Activated CD4-positive, alpha-beta T cell treated with anti-CD3 and anti-CD28 coated beads for 36 hours (primary cell): ENCODE results near the gene EGR4. TPM values are rescaled to one million over a fixed set of nuclear protein-coding genes. Genes with fewer than 3 reads are reported as not detected.

ENCODE experiments used
- ATAC-seq: fragments of 200-7000 bp; cut with Tn5 transposase; one replicate; pipeline ENCODE4 v1.10.0; 2021; ENCODE audit warnings: mild to moderate bottlenecking, moderate library complexity
- CTCF ChIA-PET: fragments of 350-600 bp; sonication (Branson Sonifier 250); formaldehyde crosslinking; loops from one replicate; lab custom pipeline; 2021; ENCODE audit warnings: antibody characterized with exemption; lab: Charles Lee
- POLR2A ChIA-PET: fragments of 350-600 bp; sonication (Branson Sonifier 250); formaldehyde crosslinking; loops from one replicate; lab custom pipeline; 2021; ENCODE audit warnings: antibody characterized with exemption, inconsistent platforms; lab: Charles Lee
- DNase-seq: peaks from one replicate; pipeline ENCODE4 v3.0.0-alpha.2; 2020
- H3K27ac Mint-ChIP-seq: one replicate; pipeline ENCODE4 v1.8.0; 2021; ENCODE audit warnings: mixed read lengths
- H3K27me3 Mint-ChIP-seq: one replicate; pipeline ENCODE4 v1.8.0; 2021; ENCODE audit warnings: mixed read lengths
- H3K36me3 Mint-ChIP-seq: one replicate; pipeline ENCODE4 v1.8.0; 2021; ENCODE audit warnings: low read depth, mixed read lengths
- H3K4me1 Mint-ChIP-seq: one replicate; pipeline ENCODE4 v1.8.0; 2021; ENCODE audit warnings: mixed read lengths
- H3K4me3 Mint-ChIP-seq: one replicate; pipeline ENCODE4 v1.8.0; 2021; ENCODE audit warnings: mild to moderate bottlenecking, moderate library complexity, mixed read lengths
- H3K9me3 Mint-ChIP-seq: one replicate; pipeline ENCODE4 v1.8.0; 2021; ENCODE audit warnings: low read depth, mixed read lengths
- intact Hi-C, 2 experiments: fragments of 100-400 bp; cut with DNase I in 1 of 2; cut with micrococcal nuclease in 1 of 2; formaldehyde crosslinking; loops; one replicate each; pipeline versions ENCODE4 v1.14.2 to v1.15.1; 2022 to 2024; cut with DNase I, micrococcal nuclease
- total RNA-seq, 2 experiments: library from RNA; stranded (reverse); gene quantifications; one replicate each; pipeline ENCODE4 v1.2.3, GENCODE V29; 2021

EGR4 gene
- total RNA-seq, 2 experiments from 2014 or later, result 0.18 to 0.41 TPM

DNA sequence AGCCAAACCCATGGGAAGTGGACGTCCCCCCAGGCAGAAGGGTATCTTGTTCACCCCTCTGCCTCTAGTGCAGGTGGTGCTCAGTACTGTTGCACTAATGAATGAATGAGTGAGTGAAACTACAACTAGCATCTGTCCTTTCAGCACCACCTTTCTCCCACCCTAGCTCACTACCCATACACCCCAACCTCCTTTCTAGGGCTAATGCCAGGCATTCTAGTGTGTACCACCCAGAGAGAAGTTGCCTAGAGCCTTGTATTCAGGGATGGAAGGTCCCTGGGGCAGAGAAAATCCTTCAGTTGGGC, 36.8 kb downstream of the EGR4 start:
- ChIA-PET CTCF (interaction anchor here (0.5 to 1.0 kb wide), 2 partner anchors 12 to 263 kb away, joined by 3 read pairs; no protein-coding TSS in a partner anchor), POLR2A (interaction anchor here (0.7 kb wide), 1 partner anchor 165 kb away, joined by 3 read pairs; no protein-coding TSS in a partner anchor)
- Mint-ChIP-seq H3K9me3 (no peaks in the 10 kb centered on the region), H3K27me3 (no peaks in the 10 kb centered on the region), H3K36me3 (peaks cover 15% of the 10 kb centered on the region), H3K4me3 (no peak overlapping the region), H3K4me1 (no peaks in the 10 kb centered on the region), H3K27ac (no peak overlapping the region)
- intact Hi-C loops, result no loop called here
- no peak for ATAC-seq
- no peak for DNase-seq

- POLR2A ChIA-PET, result interaction anchor here (0.7 kb wide), 1 partner anchor 165 kb away, joined by 3 read pairs; no protein-coding TSS in a partner anchor
- Mint-ChIP-seq H3K4me3 (no peak overlapping the region), H3K36me3 (peaks cover 20% of the 10 kb centered on the region), H3K27ac (no peak overlapping the region), H3K9me3 (no peaks in the 10 kb centered on the region), H3K4me1 (no peaks in the 10 kb centered on the region), H3K27me3 (no peaks in the 10 kb centered on the region)
- intact Hi-C loops, result no loop called here
- CTCF ChIA-PET, result interaction anchor here (0.5 to 1.0 kb wide), 2 partner anchors 11 to 264 kb away, joined by 3 read pairs; no protein-coding TSS in a partner anchor
- no peak for DNase-seq
- no peak for ATAC-seq
Observed at GRCh38 chr2:73255907-73256617, 37.3 kb downstream of the EGR4 start.

- H3K27ac Mint-ChIP-seq, result peak overlapping the region; percentile 47
- POLR2A ChIA-PET, result interaction anchor here (1.6 kb wide), 1 partner anchor 10 kb away, joined by 5 read pairs; no protein-coding TSS in a partner anchor
- no peaks in the 10 kb centered on the region for H3K4me1 Mint-ChIP-seq
- intact Hi-C loops, result no loop called here
- no peaks in the 10 kb centered on the region for H3K27me3 Mint-ChIP-seq
- DNase-seq, result no peak
- H3K4me3 Mint-ChIP-seq, result no peak overlapping the region
- CTCF ChIA-PET, result no interaction called here
- no peak for ATAC-seq
- no peaks in the 10 kb centered on the region for H3K9me3 Mint-ChIP-seq
- H3K36me3 Mint-ChIP-seq, result peaks cover 29% of the 10 kb centered on the region
Observed at GRCh38 chr2:73255007-73255644, 38.2 kb downstream of the EGR4 start.

- peaks cover 32% of the 10 kb centered on the region for H3K36me3 Mint-ChIP-seq
- ATAC-seq, result no peak
- no peaks in the 10 kb centered on the region for H3K4me1 Mint-ChIP-seq
- no peaks in the 10 kb centered on the region for H3K9me3 Mint-ChIP-seq
- ChIA-PET CTCF (no interaction called here), POLR2A (interaction anchor here (1.6 kb wide), 1 partner anchor 9 kb away, joined by 5 read pairs; no protein-coding TSS in a partner anchor)
- H3K4me3 Mint-ChIP-seq, result no peak overlapping the region
- intact Hi-C loops, result no loop called here
- H3K27me3 Mint-ChIP-seq, result no peaks in the 10 kb centered on the region
- DNase-seq, result no peak
- no peak overlapping the region for H3K27ac Mint-ChIP-seq
Observed at GRCh38 chr2:73254343-73255006, 38.9 kb downstream of the EGR4 start.

- Mint-ChIP-seq H3K27ac (peak overlapping the region; percentile 37), H3K36me3 (peaks cover 35% of the 10 kb centered on the region), H3K4me3 (no peak overlapping the region), H3K4me1 (no peaks in the 10 kb centered on the region), H3K27me3 (no peaks in the 10 kb centered on the region), H3K9me3 (no peaks in the 10 kb centered on the region)
- intact Hi-C loops, result no loop called here
- POLR2A ChIA-PET, result interaction anchor here (1.6 kb wide), 1 partner anchor 9 kb away, joined by 5 read pairs; no protein-coding TSS in a partner anchor
- ATAC-seq (no peak), DNase-seq (no peak)
- CTCF ChIA-PET, result interaction anchor here (1.3 kb wide), 1 partner anchor 35 kb away, joined by 4 read pairs; no protein-coding TSS in a partner anchor
Observed at GRCh38 chr2:73253901-73254300, 39.4 kb downstream of the EGR4 start.

DNA sequence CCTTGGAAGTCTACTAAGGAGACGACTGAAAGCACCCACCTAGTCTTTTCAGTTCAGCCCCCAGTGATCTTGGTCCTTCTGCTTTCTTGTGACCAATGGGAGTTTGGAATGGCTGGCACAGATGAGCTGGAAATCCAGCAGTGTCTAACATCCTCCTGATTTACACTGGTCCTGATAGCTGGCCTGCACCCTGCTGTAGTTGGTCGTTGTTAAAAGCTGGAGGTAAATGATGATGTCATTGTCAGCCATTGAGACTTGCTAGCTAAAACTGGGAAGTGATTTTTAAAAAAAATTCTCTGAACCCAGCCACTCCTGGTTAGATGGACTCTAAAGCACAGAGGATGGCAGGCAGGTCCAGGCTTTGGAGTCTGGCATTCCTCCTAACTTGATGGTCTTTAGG, 39.9 kb downstream of the EGR4 start:
- H3K36me3 Mint-ChIP-seq, result peaks cover 40% of the 10 kb centered on the region
- no peaks in the 10 kb centered on the region for H3K4me1 Mint-ChIP-seq
- H3K4me3 Mint-ChIP-seq, result no peak overlapping the region
- no peaks in the 10 kb centered on the region for H3K27me3 Mint-ChIP-seq
- ChIA-PET CTCF (interaction anchor here (1.3 kb wide), 1 partner anchor 35 kb away, joined by 4 read pairs; no protein-coding TSS in a partner anchor), POLR2A (interaction anchor here (1.2 to 1.6 kb wide), 2 partner anchors 8 to 34 kb away, joined by 5 read pairs; no protein-coding TSS in a partner anchor)
- intact Hi-C loops, result no loop called here
- no peaks in the 10 kb centered on the region for H3K9me3 Mint-ChIP-seq
- DNase-seq (no peak), ATAC-seq (no peak)
- peak overlapping the region; percentile 29 for H3K27ac Mint-ChIP-seq

- DNase-seq (no peak), ATAC-seq (no peak)
- H3K27me3 Mint-ChIP-seq, result no peaks in the 10 kb centered on the region
- H3K36me3 Mint-ChIP-seq, result peaks cover 47% of the 10 kb centered on the region
- intact Hi-C loops, result no loop called here
- ChIA-PET CTCF (interaction anchor here (1.3 kb wide), 1 partner anchor 36 kb away, joined by 4 read pairs; no protein-coding TSS in a partner anchor), POLR2A (interaction anchor here (1.2 kb wide), 1 partner anchor 34 kb away, joined by 5 read pairs; no protein-coding TSS in a partner anchor)
- H3K4me1 Mint-ChIP-seq, result no peaks in the 10 kb centered on the region
- H3K4me3 Mint-ChIP-seq, result no peak overlapping the region
- H3K9me3 Mint-ChIP-seq, result no peaks in the 10 kb centered on the region
- H3K27ac Mint-ChIP-seq, result no peak overlapping the region
Observed at GRCh38 chr2:73252238-73253027, 40.9 kb downstream of the EGR4 start.

DNA sequence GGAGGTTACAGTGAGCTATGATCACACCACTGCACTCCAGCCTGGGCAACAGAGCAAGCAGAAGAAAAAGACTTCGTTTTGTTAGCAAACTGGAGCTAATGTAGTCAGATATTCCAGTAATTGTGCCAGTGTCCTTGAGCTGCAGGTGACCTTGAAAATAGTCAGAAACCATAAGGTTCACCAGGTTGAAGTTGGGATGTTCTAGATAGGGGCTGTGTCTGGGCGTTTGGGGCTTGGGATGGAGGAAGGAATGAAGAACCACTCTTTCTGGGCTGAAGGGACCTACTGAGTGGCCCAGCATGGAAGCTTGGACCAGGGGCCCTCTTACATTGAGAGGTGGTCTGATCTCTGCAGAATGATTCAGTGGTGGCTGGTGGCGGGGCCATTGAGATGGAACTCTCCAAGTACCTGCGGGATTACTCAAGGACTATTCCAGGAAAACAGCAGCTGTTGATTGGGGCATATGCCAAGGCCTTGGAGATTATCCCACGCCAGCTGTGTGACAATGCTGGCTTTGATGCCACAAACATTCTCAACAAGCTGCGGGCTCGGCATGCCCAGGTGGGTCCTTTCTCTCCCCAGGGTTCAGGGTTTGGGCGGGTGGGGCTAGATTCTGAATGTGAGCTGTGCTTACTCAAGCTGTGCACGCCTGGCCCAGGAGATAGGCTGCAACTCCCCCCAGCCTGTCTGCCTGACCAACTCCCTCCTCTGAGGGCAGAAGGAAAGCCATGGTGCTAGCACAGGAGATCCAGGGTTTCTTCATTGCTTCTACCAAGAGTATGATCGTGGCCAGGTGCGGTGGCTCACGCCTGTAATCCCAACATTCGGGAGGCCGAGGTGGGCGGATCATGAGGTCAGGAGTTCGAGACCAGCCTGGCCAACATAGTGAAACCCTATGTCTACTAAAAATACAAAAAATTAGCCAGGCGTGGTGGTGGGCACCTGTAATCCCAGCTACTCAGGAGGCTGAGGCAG, 42.2 kb downstream of the EGR4 start:
- Mint-ChIP-seq H3K4me3 (no peak overlapping the region), H3K27ac (no peak overlapping the region), H3K9me3 (no peaks in the 10 kb centered on the region), H3K27me3 (no peaks in the 10 kb centered on the region), H3K4me1 (peaks cover 4% of the 10 kb centered on the region), H3K36me3 (peaks cover 59% of the 10 kb centered on the region)
- intact Hi-C loops, result no loop called here
- ATAC-seq, result no peak
- ChIA-PET CTCF (interaction anchor here (0.6 to 1.9 kb wide), 4 partner anchors 11 to 1265 kb away, joined by 3 to 8 read pairs (median 3); no protein-coding TSS in a partner anchor), POLR2A (interaction anchor here (0.6 kb wide), 1 partner anchor 8 kb away, joined by 3 read pairs; no protein-coding TSS in a partner anchor)
- no peak for DNase-seq

GRCh38 chr2:73249636-73250035, 43.7 kb downstream of the EGR4 start:
- Mint-ChIP-seq H3K4me1 (peaks cover 4% of the 10 kb centered on the region), H3K27ac (peak overlapping the region; percentile 23), H3K9me3 (no peaks in the 10 kb centered on the region), H3K27me3 (no peaks in the 10 kb centered on the region), H3K36me3 (peaks cover 69% of the 10 kb centered on the region), H3K4me3 (no peak overlapping the region)
- POLR2A ChIA-PET, result no interaction called here
- DNase-seq (no peak), ATAC-seq (no peak)
- CTCF ChIA-PET, result interaction anchor here (1.9 kb wide), 1 partner anchor 11 kb away, joined by 8 read pairs; no protein-coding TSS in a partner anchor
- intact Hi-C loops, result no loop called here

DNA sequence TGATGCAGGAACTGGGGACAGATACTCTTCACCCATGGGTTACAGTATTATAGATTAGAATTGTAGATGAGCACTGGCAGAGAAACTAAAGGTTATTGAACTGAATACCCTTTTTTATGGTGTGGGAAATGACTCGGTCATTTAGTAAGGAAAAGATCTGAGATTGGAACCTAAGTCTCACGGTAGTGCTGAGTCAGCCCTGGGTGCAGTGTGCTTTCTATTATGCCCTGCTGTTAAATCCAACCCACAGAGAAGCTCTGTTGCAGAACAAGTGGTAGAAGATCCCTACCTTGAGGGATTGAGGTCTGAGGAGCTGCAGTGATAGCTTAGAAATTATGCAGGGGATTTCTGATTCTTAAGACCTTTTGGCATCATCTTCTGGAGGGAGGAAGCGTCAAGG, 46.5 kb downstream of the EGR4 start:
- POLR2A ChIA-PET, result interaction anchor here (0.6 kb wide), 1 partner anchor 822 kb away, joined by 4 read pairs; no protein-coding TSS in a partner anchor
- Mint-ChIP-seq H3K27me3 (no peaks in the 10 kb centered on the region), H3K4me3 (no peak overlapping the region), H3K36me3 (peaks cover 81% of the 10 kb centered on the region), H3K4me1 (peaks cover 10% of the 10 kb centered on the region), H3K27ac (peak overlapping the region; percentile 12), H3K9me3 (no peaks in the 10 kb centered on the region)
- intact Hi-C loops, result no loop called here
- CTCF ChIA-PET, result interaction anchor here (0.9 to 1.2 kb wide), 3 partner anchors 8 to 43 kb away, joined by 3 to 4 read pairs (median 4); partner anchors contain the start of gene CCT7
- DNase-seq (no peak), ATAC-seq (no peak)
